Thyroid gland (tissue), 4 donors: ENCODE results near the gene NUAK1. TPM values are rescaled to one million over a fixed set of nuclear protein-coding genes. Genes with fewer than 3 reads are reported as not detected.

ENCODE experiments used
- DNase-seq, 2 donors: peaks; one replicate each; pipeline ENCODE4 v3.0.0-alpha.2; 2019
- H3K27ac ChIP-seq, 3 donors: fragments of 200-600 bp; sonication (generic); 1 replicate in 2 of 3; 2 replicates in 1 of 3; pipeline ENCODE4 v1.5.1; 2016 to 2019; ENCODE audit warnings: mild to moderate bottlenecking in 1 of 3, moderate library complexity in 1 of 3
- H3K27me3 ChIP-seq: fragments of 200-600 bp; sonication (generic); one replicate; pipeline ENCODE4 v1.5.1; 2019
- H3K36me3 ChIP-seq, 2 donors: fragments of 200-600 bp; sonication (generic); one replicate each; pipeline ENCODE4 v1.5.1; 2016 to 2019
- H3K4me1 ChIP-seq, 2 donors: fragments of 200-600 bp; sonication (generic); one replicate each; pipeline ENCODE4 v1.5.1; 2017 to 2019
- H3K4me3 ChIP-seq, 3 donors: fragments of 200-600 bp; sonication (generic); replicated peaks in 1 of 3; 1 replicate in 2 of 3; 2 replicates in 1 of 3; pipeline ENCODE4 v1.5.1; 2016; ENCODE audit warnings: mild to moderate bottlenecking in 1 of 3
- H3K9me3 ChIP-seq: fragments of 200-600 bp; sonication (generic); one replicate; pipeline ENCODE4 v1.5.1; 2017
- CTCF ChIP-seq, 6 experiments: fragments of 200-600 bp in 3 of 6; fragments of 450-650 bp in 3 of 6; sonication (generic) in 3 of 6; IDR thresholded peaks; one replicate each; pipeline ENCODE4 v1.5.1; 2016 to 2019; ENCODE audit warnings: antibody characterized with exemption in 6 of 6, mild to moderate bottlenecking in 2 of 6, inconsistent platforms in 1 of 6, moderate library complexity in 1 of 6
- POLR2A ChIP-seq, 2 donors: fragments of 450-650 bp; IDR thresholded peaks; one replicate each; pipeline ENCODE4 v1.6.1; 2017; ENCODE audit warnings: antibody characterized with exemption in 2 of 2, mild to moderate bottlenecking in 2 of 2, moderate library complexity in 1 of 2
- WGBS, 2 donors: methylation state at CpG; one replicate each; pipeline ENCODE4 v1.1.5; 2017; 5-methylcytosine and 5-hydroxymethylcytosine counted together
- intact Hi-C: fragments of 100-400 bp; cut with DNase I; formaldehyde crosslinking; loops from one replicate; pipeline ENCODE4 v1.15.1; 2023
- total RNA-seq, 4 donors: library from RNA; depleted of rRNA; stranded (reverse); fragments of >200 nt; gene quantifications; one replicate each; pipeline ENCODE4 v1.2.3, GENCODE V29; 2016

NUAK1 gene
- total RNA-seq, 4 donors from 2014 or later, result 4.5 to 38.4 (median 10.6) TPM

GRCh38 chr12:106113042-106113441 lies 25.7 kb downstream of the NUAK1 start:
- intact Hi-C loops, result no loop called here
- TF ChIP-seq POLR2A (IDR thresholded peaks at IDR 0.05), result no peak
- no peak for TF ChIP-seq CTCF (IDR thresholded peaks at IDR 0.05)
- no peak for DNase-seq
- Histone ChIP-seq H3K27ac (peak overlapping the region in 1 of 3 donors; percentile 43), H3K9me3 (no peaks in the 10 kb centered on the region), H3K4me3 (no peak overlapping the region), H3K4me1 (peaks cover 3 to 22% of the 10 kb centered on the region in 2 donors), H3K27me3 (no peaks in the 10 kb centered on the region), H3K36me3 (no peaks in the 10 kb centered on the region)
- 62 to 63% methylated on average over 6 of the region's 6 CpGs for WGBS, 2 donors

GRCh38 chr12:106112145-106112821 lies 26.5 kb downstream of the NUAK1 start:
- no peak for TF ChIP-seq POLR2A (IDR thresholded peaks at IDR 0.05)
- WGBS, 2 donors, result 62 to 70% methylated on average over 11 to 13 of the region's 13 CpGs
- peaks cover 3 to 29% of the 10 kb centered on the region in 2 donors for H3K4me1 ChIP-seq

GRCh38 chr12:106110626-106111300 lies 28.0 kb downstream of the NUAK1 start:
- Histone ChIP-seq H3K4me3 (no peak overlapping the region), H3K27me3 (no peaks in the 10 kb centered on the region), H3K4me1 (peaks cover 3 to 35% of the 10 kb centered on the region in 2 donors), H3K9me3 (no peaks in the 10 kb centered on the region), H3K27ac (no peak overlapping the region), H3K36me3 (no peaks in the 10 kb centered on the region)
- DNase-seq, result no peak
- no peak for TF ChIP-seq CTCF (IDR thresholded peaks at IDR 0.05)
- TF ChIP-seq POLR2A (IDR thresholded peaks at IDR 0.05), result no peak
- 91 to 96% methylated on average over 4 of the region's 4 CpGs for WGBS, 2 donors
- intact Hi-C loops, result no loop called here

More at GRCh38 chr12:106112145-106112821, 26.5 kb downstream of the NUAK1 start:
- DNase-seq, result no peak
- no peaks in the 10 kb centered on the region for H3K9me3 ChIP-seq
- no peaks in the 10 kb centered on the region for H3K27me3 ChIP-seq
- H3K27ac ChIP-seq, result no peak overlapping the region
- no peaks in the 10 kb centered on the region for H3K36me3 ChIP-seq
- intact Hi-C loops, result no loop called here
- no peak overlapping the region for H3K4me3 ChIP-seq

- WGBS, 2 donors, result 63 to 80% methylated on average over 4 of the region's 4 CpGs
- H3K27ac ChIP-seq, result no peak overlapping the region
- intact Hi-C loops, result no loop called here
- no peak for DNase-seq
- no peaks in the 10 kb centered on the region for H3K9me3 ChIP-seq
- peaks cover under 1 to 33% of the 10 kb centered on the region in 2 donors for H3K4me1 ChIP-seq
- H3K27me3 ChIP-seq, result no peaks in the 10 kb centered on the region
- H3K4me3 ChIP-seq, result no peak overlapping the region
- no peaks in the 10 kb centered on the region for H3K36me3 ChIP-seq
- TF ChIP-seq CTCF (IDR thresholded peaks at IDR 0.05) (no peak), POLR2A (IDR thresholded peaks at IDR 0.05) (no peak)
These were observed 29.4 kb downstream of the NUAK1 start for GRCh38 chr12:106109168-106109910.

GRCh38 chr12:106108185-106108835 lies 30.4 kb downstream of the NUAK1 start:
- intact Hi-C loops, result no loop called here

More at GRCh38 chr12:106108185-106108835, 30.4 kb downstream of the NUAK1 start:
- H3K27me3 ChIP-seq, result no peaks in the 10 kb centered on the region
- H3K27ac ChIP-seq, result no peak overlapping the region
- no peaks in the 10 kb centered on the region for H3K9me3 ChIP-seq
- 74 to 91% methylated on average over 4 of the region's 4 CpGs for WGBS, 2 donors
- no peaks in the 10 kb centered on the region for H3K36me3 ChIP-seq
- H3K4me1 ChIP-seq, result peaks cover 0 to 26% of the 10 kb centered on the region in 2 donors
- no peak for DNase-seq
- no peak for TF ChIP-seq CTCF (IDR thresholded peaks at IDR 0.05)
- no peak for TF ChIP-seq POLR2A (IDR thresholded peaks at IDR 0.05)
- no peak overlapping the region for H3K4me3 ChIP-seq
